ENCODE data around the gene PACRG.

PACRG gene

GRCh38 chr6:163249651-163250101 lies 521.9 kb downstream of the PACRG start:
- 94 to 96% methylated on average over 6 to 8 of the region's 8 CpGs for WGBS, 2 experiments (ENCODE audit: insufficient coverage in 2 of 2)
- Histone ChIP-seq H3K27ac (ENCODE audit: low read depth, low read length, severe bottlenecking) (peak overlapping the region; percentile 23), H3K36me3 (ENCODE audit: control insufficient read depth, insufficient read depth, low read length) (no peaks in the 10 kb centered on the region), H3K4me1 (ENCODE audit: control insufficient read depth, insufficient read depth, low read length, poor library complexity, severe bottlenecking) (no peaks in the 10 kb centered on the region), H3K4me3 (ENCODE audit: extremely low read depth, insufficient read depth, low read length, poor library complexity, severe bottlenecking) (no peak overlapping the region), H3K9me3 (ENCODE audit: control insufficient read depth, low read length) (no peaks in the 10 kb centered on the region)

GRCh38 chr6:163250116-163250515 lies 522.3 kb downstream of the PACRG start:
- no peak overlapping the region for H3K4me3 ChIP-seq (ENCODE audit: extremely low read depth, insufficient read depth, low read length, poor library complexity, severe bottlenecking)
- no peak overlapping the region for H3K27ac ChIP-seq (ENCODE audit: low read depth, low read length, severe bottlenecking)
- no peaks in the 10 kb centered on the region for H3K4me1 ChIP-seq (ENCODE audit: control insufficient read depth, insufficient read depth, low read length, poor library complexity, severe bottlenecking)
- no peaks in the 10 kb centered on the region for H3K9me3 ChIP-seq (ENCODE audit: control insufficient read depth, low read length)
- H3K36me3 ChIP-seq (ENCODE audit: control insufficient read depth, insufficient read depth, low read length) = no peaks in the 10 kb centered on the region
- WGBS, 2 experiments (ENCODE audit: insufficient coverage in 2 of 2) = 95 to 100% methylated on average over 1 to 3 of the region's 4 CpGs

GRCh38 chr6:163252061-163252591 lies 524.4 kb downstream of the PACRG start:
- 87 to 90% methylated on average over 14 to 21 of the region's 27 CpGs for WGBS, 2 experiments (ENCODE audit: insufficient coverage in 2 of 2)
- H3K27ac ChIP-seq (ENCODE audit: low read depth, low read length, severe bottlenecking) = no peak overlapping the region
- no peaks in the 10 kb centered on the region for H3K36me3 ChIP-seq (ENCODE audit: control insufficient read depth, insufficient read depth, low read length)
- no peaks in the 10 kb centered on the region for H3K4me1 ChIP-seq (ENCODE audit: control insufficient read depth, insufficient read depth, low read length, poor library complexity, severe bottlenecking)
- H3K9me3 ChIP-seq (ENCODE audit: control insufficient read depth, low read length) = no peaks in the 10 kb centered on the region
- no peak overlapping the region for H3K4me3 ChIP-seq (ENCODE audit: extremely low read depth, insufficient read depth, low read length, poor library complexity, severe bottlenecking)

GRCh38 chr6:163253556-163254213 lies 525.9 kb downstream of the PACRG start:
- H3K9me3 ChIP-seq (ENCODE audit: control insufficient read depth, low read length) = no peaks in the 10 kb centered on the region

GRCh38 chr6:163254341-163254835 lies 526.6 kb downstream of the PACRG start:
- no peaks in the 10 kb centered on the region for H3K4me1 ChIP-seq (ENCODE audit: control insufficient read depth, insufficient read depth, low read length, poor library complexity, severe bottlenecking)
- no peak overlapping the region for H3K4me3 ChIP-seq (ENCODE audit: extremely low read depth, insufficient read depth, low read length, poor library complexity, severe bottlenecking)
- no peaks in the 10 kb centered on the region for H3K9me3 ChIP-seq (ENCODE audit: control insufficient read depth, low read length)
- WGBS, 2 experiments (ENCODE audit: insufficient coverage in 2 of 2) = 89 to 94% methylated on average over 6 of the region's 7 CpGs
- H3K36me3 ChIP-seq (ENCODE audit: control insufficient read depth, insufficient read depth, low read length) = no peaks in the 10 kb centered on the region
- no peak overlapping the region for H3K27ac ChIP-seq (ENCODE audit: low read depth, low read length, severe bottlenecking)

More at GRCh38 chr6:163253556-163254213, 525.9 kb downstream of the PACRG start:
- H3K36me3 ChIP-seq (ENCODE audit: control insufficient read depth, insufficient read depth, low read length) = no peaks in the 10 kb centered on the region
- no peak overlapping the region for H3K4me3 ChIP-seq (ENCODE audit: extremely low read depth, insufficient read depth, low read length, poor library complexity, severe bottlenecking)
- H3K27ac ChIP-seq (ENCODE audit: low read depth, low read length, severe bottlenecking) = no peak overlapping the region
- 78 to 89% methylated on average over 5 to 6 of the region's 9 CpGs for WGBS, 2 experiments (ENCODE audit: insufficient coverage in 2 of 2)
- no peaks in the 10 kb centered on the region for H3K4me1 ChIP-seq (ENCODE audit: control insufficient read depth, insufficient read depth, low read length, poor library complexity, severe bottlenecking)

GRCh38 chr6:163255265-163255664 lies 527.5 kb downstream of the PACRG start:
- Histone ChIP-seq H3K36me3 (ENCODE audit: control insufficient read depth, insufficient read depth, low read length) (no peaks in the 10 kb centered on the region), H3K4me3 (ENCODE audit: extremely low read depth, insufficient read depth, low read length, poor library complexity, severe bottlenecking) (no peak overlapping the region), H3K9me3 (ENCODE audit: control insufficient read depth, low read length) (no peaks in the 10 kb centered on the region), H3K27ac (ENCODE audit: low read depth, low read length, severe bottlenecking) (no peak overlapping the region), H3K4me1 (ENCODE audit: control insufficient read depth, insufficient read depth, low read length, poor library complexity, severe bottlenecking) (no peaks in the 10 kb centered on the region)
- 87 to 100% methylated on average over 1 to 2 of the region's 2 CpGs for WGBS, 2 experiments (ENCODE audit: insufficient coverage in 2 of 2)

- Histone ChIP-seq H3K9me3 (ENCODE audit: control insufficient read depth, low read length) (no peaks in the 10 kb centered on the region), H3K4me1 (ENCODE audit: control insufficient read depth, insufficient read depth, low read length, poor library complexity, severe bottlenecking) (peaks cover 5% of the 10 kb centered on the region), H3K4me3 (ENCODE audit: extremely low read depth, insufficient read depth, low read length, poor library complexity, severe bottlenecking) (no peak overlapping the region), H3K36me3 (ENCODE audit: control insufficient read depth, insufficient read depth, low read length) (no peaks in the 10 kb centered on the region), H3K27ac (ENCODE audit: low read depth, low read length, severe bottlenecking) (no peak overlapping the region)
- WGBS, 2 experiments (ENCODE audit: insufficient coverage in 2 of 2) = 65 to 100% methylated on average over 1 to 4 of the region's 8 CpGs
These were observed 531.9 kb downstream of the PACRG start for GRCh38 chr6:163259689-163260088.

GRCh38 chr6:163260111-163260895 lies 532.5 kb downstream of the PACRG start:
- Histone ChIP-seq H3K4me3 (ENCODE audit: extremely low read depth, insufficient read depth, low read length, poor library complexity, severe bottlenecking) (peak overlapping the region; percentile 12), H3K4me1 (ENCODE audit: control insufficient read depth, insufficient read depth, low read length, poor library complexity, severe bottlenecking) (peaks cover 5% of the 10 kb centered on the region), H3K9me3 (ENCODE audit: control insufficient read depth, low read length) (no peaks in the 10 kb centered on the region), H3K27ac (ENCODE audit: low read depth, low read length, severe bottlenecking) (peak overlapping the region; percentile 31), H3K36me3 (ENCODE audit: control insufficient read depth, insufficient read depth, low read length) (no peaks in the 10 kb centered on the region)
- 12 to 14% methylated on average over 16 of the region's 21 CpGs for WGBS, 2 experiments (ENCODE audit: insufficient coverage in 2 of 2)

- WGBS, 2 experiments (ENCODE audit: insufficient coverage in 2 of 2) = 2 to 10% methylated on average over 6 to 7 of the region's 8 CpGs
- peak overlapping the region; percentile 31 for H3K27ac ChIP-seq (ENCODE audit: low read depth, low read length, severe bottlenecking)
- peak overlapping the region; percentile 12 for H3K4me3 ChIP-seq (ENCODE audit: extremely low read depth, insufficient read depth, low read length, poor library complexity, severe bottlenecking)
- no peaks in the 10 kb centered on the region for H3K9me3 ChIP-seq (ENCODE audit: control insufficient read depth, low read length)
- H3K36me3 ChIP-seq (ENCODE audit: control insufficient read depth, insufficient read depth, low read length) = no peaks in the 10 kb centered on the region
- H3K4me1 ChIP-seq (ENCODE audit: control insufficient read depth, insufficient read depth, low read length, poor library complexity, severe bottlenecking) = peaks cover 5% of the 10 kb centered on the region
These were observed 533.1 kb downstream of the PACRG start for GRCh38 chr6:163260911-163261310.

GRCh38 chr6:163261361-163261760 lies 533.6 kb downstream of the PACRG start:
- Histone ChIP-seq H3K4me1 (ENCODE audit: control insufficient read depth, insufficient read depth, low read length, poor library complexity, severe bottlenecking) (peaks cover 5% of the 10 kb centered on the region), H3K27ac (ENCODE audit: low read depth, low read length, severe bottlenecking) (no peak overlapping the region), H3K36me3 (ENCODE audit: control insufficient read depth, insufficient read depth, low read length) (no peaks in the 10 kb centered on the region), H3K4me3 (ENCODE audit: extremely low read depth, insufficient read depth, low read length, poor library complexity, severe bottlenecking) (no peak overlapping the region), H3K9me3 (ENCODE audit: control insufficient read depth, low read length) (no peaks in the 10 kb centered on the region)
- WGBS, 2 experiments (ENCODE audit: insufficient coverage in 2 of 2) = 31 to 61% methylated on average over 2 of the region's 4 CpGs

Measured in mesodermal cell (in vitro differentiated cells).